HEK293 (cell line): ENCODE measurements around the gene STK40.

Source experiments
- CTCF ChIA-PET: fragments of 350-600 bp; formaldehyde crosslinking; extraction: SDS; loops from one replicate; lab custom pipeline; 2021; ENCODE audit warnings: antibody characterized with exemption; lab: Yijun Ruan, JAX
- POLR2A ChIA-PET: fragments of 300-600 bp; formaldehyde crosslinking; extraction: SDS; loops from one replicate; lab custom pipeline; 2020; ENCODE audit warnings: antibody characterized with exemption, inconsistent platforms; lab: Yijun Ruan, JAX
- H3K27ac ChIP-seq: fragments of 200-500 bp; sonication (Bioruptor generic); 2 replicates; pipeline ENCODE4 v1.5.1; 2014; ENCODE audit warnings: low read depth, low read length, control low read depth, inconsistent platforms; ENCODE audit errors: extremely low read depth
- H3K36me3 ChIP-seq, 2 experiments: fragments of 200-500 bp in 1 of 2; sonication (Bioruptor generic) in 1 of 2; 1 replicate in 1 of 2; 2 replicates in 1 of 2; pipeline ENCODE4 v1.5.1; 2014 to 2017; ENCODE audit warnings: inconsistent platforms in 2 of 2, low read length in 2 of 2; ENCODE audit not compliant: control insufficient read depth in 2 of 2, insufficient read depth in 1 of 2
- H3K4me1 ChIP-seq: fragments of 200-500 bp; sonication (Bioruptor generic); 2 replicates; pipeline ENCODE4 v1.5.1; 2014; ENCODE audit warnings: mild to moderate bottlenecking, low read length, inconsistent platforms; ENCODE audit not compliant: control insufficient read depth, insufficient read depth
- H3K4me3 ChIP-seq: 2 replicates; pipeline ENCODE4 v1.5.1; 2011; ENCODE audit warnings: low read depth, mild to moderate bottlenecking, control low read depth, low read length, moderate library complexity
- H3K9me3 ChIP-seq: fragments of 200-500 bp; sonication (Bioruptor generic); 2 replicates; pipeline ENCODE4 v1.5.1; 2014; ENCODE audit warnings: low read depth, low read length, inconsistent platforms; ENCODE audit not compliant: control insufficient read depth, insufficient read depth
- GLIS2 ChIP-seq: fragments of 450-650 bp; formaldehyde crosslinking; IDR thresholded peaks from 2 replicates; pipeline ENCODE4 v1.5.1; 2016; ENCODE audit warnings: missing biosample characterization, missing genetic modification characterization
- KLF1 ChIP-seq: fragments of 450-650 bp; formaldehyde crosslinking; IDR thresholded peaks from 2 replicates; pipeline ENCODE4 v1.5.1; 2016; ENCODE audit warnings: missing biosample characterization, missing genetic modification characterization
- ZFHX2 ChIP-seq: fragments of 450-650 bp; formaldehyde crosslinking; conservative IDR thresholded peaks from 2 replicates; pipeline ENCODE4 v1.5.1; 2016; ENCODE audit warnings: missing biosample characterization, missing genetic modification characterization
- ZFP41 ChIP-seq: fragments of 450-650 bp; formaldehyde crosslinking; IDR thresholded peaks from 2 replicates; pipeline ENCODE4 v1.5.1; 2016; ENCODE audit warnings: missing biosample characterization, missing genetic modification characterization, borderline replicate concordance
- ZNF37A ChIP-seq: fragments of 450-650 bp; IDR thresholded peaks from 2 replicates; pipeline ENCODE4 v1.5.1; 2018; ENCODE audit warnings: missing biosample characterization, missing genetic modification characterization
- ZNF473 ChIP-seq: fragments of 450-650 bp; formaldehyde crosslinking; IDR thresholded peaks from 2 replicates; pipeline ENCODE4 v1.5.1; 2017; ENCODE audit warnings: missing biosample characterization, missing genetic modification characterization
- ZNF488 ChIP-seq: fragments of 450-650 bp; formaldehyde crosslinking; IDR thresholded peaks from 2 replicates; pipeline ENCODE4 v1.5.1; 2016; ENCODE audit warnings: missing biosample characterization, missing genetic modification characterization
- ZNF658 ChIP-seq: fragments of 450-650 bp; formaldehyde crosslinking; IDR thresholded peaks from 2 replicates; pipeline ENCODE4; 2016; ENCODE audit warnings: missing biosample characterization, missing genetic modification characterization
- TF ChIP-seq, protein P1 (sequence below): fragments of 450-650 bp; formaldehyde crosslinking; IDR thresholded peaks from 2 replicates; pipeline ENCODE4 v1.5.1; 2016; ENCODE audit warnings: missing biosample characterization, missing genetic modification characterization
- TF ChIP-seq, protein P2 (sequence below): fragments of 450-650 bp; formaldehyde crosslinking; IDR thresholded peaks from 2 replicates; pipeline ENCODE4 v1.5.1; 2016; ENCODE audit warnings: missing biosample characterization, missing genetic modification characterization
- TF ChIP-seq, protein P3 (sequence below): fragments of 450-650 bp; formaldehyde crosslinking; IDR thresholded peaks from 2 replicates; pipeline ENCODE4 v1.5.1; 2016; ENCODE audit warnings: missing biosample characterization, missing genetic modification characterization
- TF ChIP-seq, protein P4 (sequence below): fragments of 450-650 bp; formaldehyde crosslinking; IDR thresholded peaks from 2 replicates; pipeline ENCODE4 v1.5.1; 2017; ENCODE audit warnings: missing biosample characterization, missing genetic modification characterization

Gene STK40

DNA sequence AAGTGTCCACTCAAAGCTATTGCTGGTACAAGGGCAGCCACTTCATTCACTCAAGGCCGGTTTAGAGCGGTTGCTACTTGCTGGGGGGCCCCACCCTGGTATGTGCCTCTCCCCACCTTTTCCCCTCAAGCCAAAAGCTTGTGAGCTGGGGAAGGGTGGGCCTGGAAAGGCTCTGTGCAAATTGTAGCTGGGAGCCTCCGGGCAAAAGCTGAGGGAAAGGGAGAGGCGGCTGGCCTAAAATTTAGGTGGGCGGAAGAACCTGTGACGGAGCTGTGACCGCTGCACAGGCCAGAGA, 79.9 kb downstream of the STK40 start:
- H3K4me1 ChIP-seq: no peaks in the 10 kb centered on the region
- peaks cover 6 to 78% of the 10 kb centered on the region in 2 experiments; a peak in 2 of 3 replicates for H3K36me3 ChIP-seq
- CTCF ChIA-PET: interaction anchor here (1.1 kb wide), 1 partner anchor 20 kb away, joined by 7 read pairs; no protein-coding TSS in a partner anchor
- H3K27ac ChIP-seq: no peak overlapping the region
- no peaks in the 10 kb centered on the region for H3K9me3 ChIP-seq
- H3K4me3 ChIP-seq: no peak overlapping the region
- POLR2A ChIA-PET: interaction anchor here (0.7 to 2.4 kb wide), 4 partner anchors 8 to 81 kb away, joined by 3 to 11 read pairs (median 6); partner anchors contain the start of gene EVA1B
- TF ChIP-seq ZNF37A (tag by site-specific recombination): no peak
- TF ChIP-seq ZNF658: no peak
- peak; percentile 83 for TF ChIP-seq KLF1 (tag by site-specific recombination)
- TF ChIP-seq, protein P1, sequence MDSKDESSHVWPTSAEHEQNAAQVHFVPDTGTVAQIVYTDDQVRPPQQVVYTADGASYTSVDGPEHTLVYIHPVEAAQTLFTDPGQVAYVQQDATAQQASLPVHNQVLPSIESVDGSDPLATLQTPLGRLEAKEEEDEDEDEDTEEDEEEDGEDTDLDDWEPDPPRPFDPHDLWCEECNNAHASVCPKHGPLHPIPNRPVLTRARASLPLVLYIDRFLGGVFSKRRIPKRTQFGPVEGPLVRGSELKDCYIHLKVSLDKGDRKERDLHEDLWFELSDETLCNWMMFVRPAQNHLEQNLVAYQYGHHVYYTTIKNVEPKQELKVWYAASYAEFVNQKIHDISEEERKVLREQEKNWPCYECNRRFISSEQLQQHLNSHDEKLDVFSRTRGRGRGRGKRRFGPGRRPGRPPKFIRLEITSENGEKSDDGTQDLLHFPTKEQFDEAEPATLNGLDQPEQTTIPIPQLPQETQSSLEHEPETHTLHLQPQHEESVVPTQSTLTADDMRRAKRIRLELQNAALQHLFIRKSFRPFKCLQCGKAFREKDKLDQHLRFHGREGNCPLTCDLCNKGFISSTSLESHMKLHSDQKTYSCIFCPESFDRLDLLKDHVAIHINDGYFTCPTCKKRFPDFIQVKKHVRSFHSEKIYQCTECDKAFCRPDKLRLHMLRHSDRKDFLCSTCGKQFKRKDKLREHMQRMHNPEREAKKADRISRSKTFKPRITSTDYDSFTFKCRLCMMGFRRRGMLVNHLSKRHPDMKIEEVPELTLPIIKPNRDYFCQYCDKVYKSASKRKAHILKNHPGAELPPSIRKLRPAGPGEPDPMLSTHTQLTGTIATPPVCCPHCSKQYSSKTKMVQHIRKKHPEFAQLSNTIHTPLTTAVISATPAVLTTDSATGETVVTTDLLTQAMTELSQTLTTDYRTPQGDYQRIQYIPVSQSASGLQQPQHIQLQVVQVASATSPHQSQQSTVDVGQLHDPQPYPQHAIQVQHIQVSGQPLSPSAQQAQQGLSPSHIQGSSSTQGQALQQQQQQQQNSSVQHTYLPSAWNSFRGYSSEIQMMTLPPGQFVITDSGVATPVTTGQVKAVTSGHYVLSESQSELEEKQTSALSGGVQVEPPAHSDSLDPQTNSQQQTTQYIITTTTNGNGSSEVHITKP (tag by site-specific recombination): no peak
- TF ChIP-seq ZNF473 (tag by site-specific recombination): no peak
- TF ChIP-seq, protein P2, sequence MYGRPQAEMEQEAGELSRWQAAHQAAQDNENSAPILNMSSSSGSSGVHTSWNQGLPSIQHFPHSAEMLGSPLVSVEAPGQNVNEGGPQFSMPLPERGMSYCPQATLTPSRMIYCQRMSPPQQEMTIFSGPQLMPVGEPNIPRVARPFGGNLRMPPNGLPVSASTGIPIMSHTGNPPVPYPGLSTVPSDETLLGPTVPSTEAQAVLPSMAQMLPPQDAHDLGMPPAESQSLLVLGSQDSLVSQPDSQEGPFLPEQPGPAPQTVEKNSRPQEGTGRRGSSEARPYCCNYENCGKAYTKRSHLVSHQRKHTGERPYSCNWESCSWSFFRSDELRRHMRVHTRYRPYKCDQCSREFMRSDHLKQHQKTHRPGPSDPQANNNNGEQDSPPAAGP (tag by site-specific recombination): peak; percentile 56
- no peak for TF ChIP-seq ZNF488
- TF ChIP-seq, protein P3, sequence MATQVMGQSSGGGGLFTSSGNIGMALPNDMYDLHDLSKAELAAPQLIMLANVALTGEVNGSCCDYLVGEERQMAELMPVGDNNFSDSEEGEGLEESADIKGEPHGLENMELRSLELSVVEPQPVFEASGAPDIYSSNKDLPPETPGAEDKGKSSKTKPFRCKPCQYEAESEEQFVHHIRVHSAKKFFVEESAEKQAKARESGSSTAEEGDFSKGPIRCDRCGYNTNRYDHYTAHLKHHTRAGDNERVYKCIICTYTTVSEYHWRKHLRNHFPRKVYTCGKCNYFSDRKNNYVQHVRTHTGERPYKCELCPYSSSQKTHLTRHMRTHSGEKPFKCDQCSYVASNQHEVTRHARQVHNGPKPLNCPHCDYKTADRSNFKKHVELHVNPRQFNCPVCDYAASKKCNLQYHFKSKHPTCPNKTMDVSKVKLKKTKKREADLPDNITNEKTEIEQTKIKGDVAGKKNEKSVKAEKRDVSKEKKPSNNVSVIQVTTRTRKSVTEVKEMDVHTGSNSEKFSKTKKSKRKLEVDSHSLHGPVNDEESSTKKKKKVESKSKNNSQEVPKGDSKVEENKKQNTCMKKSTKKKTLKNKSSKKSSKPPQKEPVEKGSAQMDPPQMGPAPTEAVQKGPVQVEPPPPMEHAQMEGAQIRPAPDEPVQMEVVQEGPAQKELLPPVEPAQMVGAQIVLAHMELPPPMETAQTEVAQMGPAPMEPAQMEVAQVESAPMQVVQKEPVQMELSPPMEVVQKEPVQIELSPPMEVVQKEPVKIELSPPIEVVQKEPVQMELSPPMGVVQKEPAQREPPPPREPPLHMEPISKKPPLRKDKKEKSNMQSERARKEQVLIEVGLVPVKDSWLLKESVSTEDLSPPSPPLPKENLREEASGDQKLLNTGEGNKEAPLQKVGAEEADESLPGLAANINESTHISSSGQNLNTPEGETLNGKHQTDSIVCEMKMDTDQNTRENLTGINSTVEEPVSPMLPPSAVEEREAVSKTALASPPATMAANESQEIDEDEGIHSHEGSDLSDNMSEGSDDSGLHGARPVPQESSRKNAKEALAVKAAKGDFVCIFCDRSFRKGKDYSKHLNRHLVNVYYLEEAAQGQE (tag by site-specific recombination): no peak
- TF ChIP-seq GLIS2 (tag by site-specific recombination): peak; percentile 50; the same call in 1 of the 2 replicates

DNA sequence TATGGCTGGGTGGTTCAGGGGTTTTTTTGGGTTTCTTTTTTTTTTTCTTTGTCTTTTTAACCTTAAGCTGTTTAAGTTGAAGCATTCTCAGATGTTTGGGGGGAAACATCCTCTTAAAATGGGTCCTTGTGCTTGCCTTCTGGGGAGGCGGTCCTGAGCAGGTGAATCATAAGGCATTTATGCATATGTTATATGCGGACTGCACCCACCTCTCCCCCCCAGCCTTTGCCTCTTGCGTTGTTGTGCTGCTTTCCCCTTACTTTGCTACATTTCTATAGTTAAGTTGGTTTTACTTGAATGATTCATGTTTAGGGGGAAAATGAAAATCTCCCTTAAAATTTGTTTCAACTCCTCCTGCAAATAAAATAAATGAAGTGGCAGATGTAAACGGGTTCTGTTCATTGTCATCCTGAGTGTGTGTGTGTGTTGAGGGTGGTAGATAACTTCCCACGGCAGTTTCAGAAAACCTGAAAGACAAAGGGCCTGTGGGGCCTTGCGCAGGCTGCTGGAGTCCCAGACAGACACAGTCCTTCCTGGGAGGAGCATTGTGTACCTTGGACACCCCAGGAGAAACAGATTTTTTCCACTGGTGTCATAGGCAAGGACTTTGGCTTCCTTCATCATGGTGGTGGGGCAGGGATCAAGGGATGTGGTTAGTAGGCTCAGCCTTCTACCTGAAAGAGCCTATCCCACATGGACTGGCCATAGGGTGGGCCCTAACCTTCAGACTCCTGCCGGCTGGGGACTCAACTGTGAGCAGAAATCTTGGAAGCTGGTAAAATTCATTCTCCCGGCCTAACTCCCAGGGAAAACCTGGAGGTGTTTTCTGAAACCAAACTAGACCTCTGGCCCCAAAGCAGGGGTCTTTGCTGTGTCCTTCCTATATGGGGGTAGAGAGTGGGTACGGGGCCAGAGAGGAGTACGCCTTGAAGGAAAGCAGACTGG, 80.5 kb downstream of the STK40 start:
- H3K4me3 ChIP-seq: no peak overlapping the region
- H3K27ac ChIP-seq: no peak overlapping the region
- H3K36me3 ChIP-seq: peaks cover 9 to 78% of the 10 kb centered on the region in 2 experiments; a peak in 2 of 3 replicates
- POLR2A ChIA-PET: interaction anchor here (0.7 to 2.4 kb wide), 4 partner anchors 7 to 81 kb away, joined by 3 to 11 read pairs (median 6); partner anchors contain the start of gene EVA1B
- no peaks in the 10 kb centered on the region for H3K4me1 ChIP-seq
- no peaks in the 10 kb centered on the region for H3K9me3 ChIP-seq
- CTCF ChIA-PET: no interaction called here
- TF ChIP-seq, protein P4, sequence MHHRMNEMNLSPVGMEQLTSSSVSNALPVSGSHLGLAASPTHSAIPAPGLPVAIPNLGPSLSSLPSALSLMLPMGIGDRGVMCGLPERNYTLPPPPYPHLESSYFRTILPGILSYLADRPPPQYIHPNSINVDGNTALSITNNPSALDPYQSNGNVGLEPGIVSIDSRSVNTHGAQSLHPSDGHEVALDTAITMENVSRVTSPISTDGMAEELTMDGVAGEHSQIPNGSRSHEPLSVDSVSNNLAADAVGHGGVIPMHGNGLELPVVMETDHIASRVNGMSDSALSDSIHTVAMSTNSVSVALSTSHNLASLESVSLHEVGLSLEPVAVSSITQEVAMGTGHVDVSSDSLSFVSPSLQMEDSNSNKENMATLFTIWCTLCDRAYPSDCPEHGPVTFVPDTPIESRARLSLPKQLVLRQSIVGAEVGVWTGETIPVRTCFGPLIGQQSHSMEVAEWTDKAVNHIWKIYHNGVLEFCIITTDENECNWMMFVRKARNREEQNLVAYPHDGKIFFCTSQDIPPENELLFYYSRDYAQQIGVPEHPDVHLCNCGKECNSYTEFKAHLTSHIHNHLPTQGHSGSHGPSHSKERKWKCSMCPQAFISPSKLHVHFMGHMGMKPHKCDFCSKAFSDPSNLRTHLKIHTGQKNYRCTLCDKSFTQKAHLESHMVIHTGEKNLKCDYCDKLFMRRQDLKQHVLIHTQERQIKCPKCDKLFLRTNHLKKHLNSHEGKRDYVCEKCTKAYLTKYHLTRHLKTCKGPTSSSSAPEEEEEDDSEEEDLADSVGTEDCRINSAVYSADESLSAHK: peak; percentile 95
- TF ChIP-seq ZFP41 (no peak), ZFHX2 (0 out of 2 replicates have a peak, but pooled peaks have one; percentile 12)
